BE2C (cell line): ENCODE results near the gene SUSD6.
"Not testable (repeated sequence)": the region's sequence is repeated elsewhere in the genome, so short reads cannot be mapped to it uniquely, and the experiment has no call there.

ENCODE experiments used
- DNase-seq: peaks from one replicate; pipeline ENCODE4 v3.0.0-alpha.2; 2020
- H3K27me3 ChIP-seq: fragments of 250-450 bp; sonication (Bioruptor Pico); 2 replicates; pipeline ENCODE4 v1.5.1; 2020; ENCODE audit warnings: mild to moderate bottlenecking
- H3K36me3 ChIP-seq: fragments of 250-450 bp; sonication (Bioruptor Pico); 2 replicates; pipeline ENCODE4 v1.5.1; 2020; ENCODE audit warnings: mild to moderate bottlenecking
- H3K4me1 ChIP-seq: fragments of 250-450 bp; sonication (Bioruptor Pico); 2 replicates; pipeline ENCODE4 v1.5.1; 2020
- H3K4me3 ChIP-seq: 2 replicates; pipeline ENCODE4 v1.5.1; 2011; ENCODE audit warnings: low read depth, low read length
- H3K9me3 ChIP-seq: fragments of 250-450 bp; sonication (Bioruptor Pico); 2 replicates; pipeline ENCODE4 v1.5.1; 2020
- CTCF ChIP-seq: IDR thresholded peaks from 2 replicates; pipeline ENCODE4 v1.5.1; 2012; ENCODE audit warnings: mild to moderate bottlenecking, low read depth, low read length

SUSD6 gene

GRCh38 chr14:69594846-69595245 is 16.6 kb upstream of the SUSD6 start:
- H3K4me3 ChIP-seq, result no peak overlapping the region
- H3K4me1 ChIP-seq, result no peaks in the 10 kb centered on the region
- TF ChIP-seq CTCF, result no peak
- no peak for DNase-seq
- no peaks in the 10 kb centered on the region for H3K36me3 ChIP-seq
- no peaks in the 10 kb centered on the region for H3K9me3 ChIP-seq
- H3K27me3 ChIP-seq, result no peaks in the 10 kb centered on the region

DNA sequence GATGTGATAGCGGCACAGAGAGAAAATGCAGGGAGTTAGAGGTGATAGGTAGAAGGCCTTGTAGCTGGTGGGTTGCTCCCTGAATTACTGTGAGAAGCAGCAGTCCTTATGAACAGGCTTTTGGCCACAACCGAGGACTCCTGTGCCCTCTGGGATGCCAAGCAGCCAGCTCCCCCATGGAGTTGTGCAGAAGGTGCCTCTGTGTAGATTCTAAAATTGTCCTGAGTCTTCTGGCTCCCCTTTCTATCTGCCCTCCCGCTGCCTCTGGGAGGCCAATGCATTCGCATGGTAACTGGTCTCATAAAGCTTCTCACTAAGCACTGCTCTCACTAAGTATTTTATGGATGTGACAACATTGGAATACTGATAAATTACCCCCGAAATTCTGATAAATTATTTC is 16.1 kb upstream of the SUSD6 start:
- no peak for DNase-seq
- TF ChIP-seq CTCF, result no peak
- no peaks in the 10 kb centered on the region for H3K9me3 ChIP-seq
- H3K27me3 ChIP-seq, result no peaks in the 10 kb centered on the region
- H3K36me3 ChIP-seq, result no peaks in the 10 kb centered on the region
- no peak overlapping the region for H3K4me3 ChIP-seq
- no peaks in the 10 kb centered on the region for H3K4me1 ChIP-seq

DNA sequence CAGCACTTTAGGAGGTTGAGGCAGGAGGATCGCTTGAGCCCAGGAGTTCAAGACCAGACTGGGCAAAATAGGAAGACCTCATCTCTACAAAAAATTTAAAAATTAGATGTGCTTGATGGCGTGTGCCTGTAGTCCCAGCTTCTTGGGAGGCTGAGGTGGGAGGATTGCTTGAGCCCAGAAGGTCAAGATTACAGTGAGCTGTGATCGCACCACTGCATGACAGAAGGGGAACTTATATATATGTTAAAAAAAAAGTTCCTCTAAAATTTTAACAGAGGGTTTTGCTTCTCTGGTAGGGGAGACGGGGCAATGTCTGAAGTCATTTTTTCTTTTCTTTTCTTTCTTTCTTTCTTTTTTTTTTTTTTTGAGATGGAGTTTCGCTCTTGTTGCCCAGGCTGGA is 12.0 kb upstream of the SUSD6 start:
- not testable (repeated sequence) for DNase-seq, H3K4me1 ChIP-seq, H3K27me3 ChIP-seq, H3K9me3 ChIP-seq, H3K36me3 ChIP-seq, H3K4me3 ChIP-seq

DNA sequence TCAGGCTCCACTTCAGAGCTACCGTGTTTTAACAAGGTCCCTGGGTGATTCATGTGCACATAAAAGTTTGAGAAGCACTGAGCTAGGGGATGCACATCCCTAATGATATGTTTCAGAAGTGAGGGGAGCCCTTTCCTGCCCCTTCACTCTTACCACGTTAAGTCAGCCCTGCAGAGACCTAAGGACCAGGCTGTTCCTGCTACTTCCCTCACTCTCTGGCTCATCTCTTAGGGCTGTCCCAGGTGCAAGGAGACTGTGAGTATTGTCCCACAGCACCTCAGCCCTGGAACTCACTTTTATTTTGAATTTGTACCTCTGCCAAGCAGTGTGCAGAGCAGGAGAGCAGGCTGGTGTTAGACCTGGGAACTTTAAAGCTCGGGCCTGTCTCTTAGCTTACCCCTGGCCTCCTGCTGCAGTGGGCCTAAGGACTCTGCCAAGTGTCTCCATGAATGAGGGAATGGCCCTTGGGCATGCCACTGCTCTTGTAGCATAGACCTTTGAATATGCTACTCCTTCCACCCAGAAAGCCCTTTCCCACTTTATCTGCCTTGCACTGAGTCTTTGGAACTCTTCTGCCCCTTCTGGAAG is 11.0 kb upstream of the SUSD6 start:
- no peak for TF ChIP-seq CTCF
- Histone ChIP-seq H3K9me3 (no peaks in the 10 kb centered on the region), H3K27me3 (no peaks in the 10 kb centered on the region), H3K36me3 (no peaks in the 10 kb centered on the region), H3K4me1 (no peaks in the 10 kb centered on the region), H3K4me3 (no peak overlapping the region)
- no peak for DNase-seq

GRCh38 chr14:69605738-69606137 is 5.7 kb upstream of the SUSD6 start:
- no peaks in the 10 kb centered on the region for H3K27me3 ChIP-seq
- H3K4me1 ChIP-seq, result no peaks in the 10 kb centered on the region
- H3K36me3 ChIP-seq, result no peaks in the 10 kb centered on the region
- no peak overlapping the region for H3K4me3 ChIP-seq
- H3K9me3 ChIP-seq, result no peaks in the 10 kb centered on the region
- no peak for TF ChIP-seq CTCF
- no peak for DNase-seq

DNA sequence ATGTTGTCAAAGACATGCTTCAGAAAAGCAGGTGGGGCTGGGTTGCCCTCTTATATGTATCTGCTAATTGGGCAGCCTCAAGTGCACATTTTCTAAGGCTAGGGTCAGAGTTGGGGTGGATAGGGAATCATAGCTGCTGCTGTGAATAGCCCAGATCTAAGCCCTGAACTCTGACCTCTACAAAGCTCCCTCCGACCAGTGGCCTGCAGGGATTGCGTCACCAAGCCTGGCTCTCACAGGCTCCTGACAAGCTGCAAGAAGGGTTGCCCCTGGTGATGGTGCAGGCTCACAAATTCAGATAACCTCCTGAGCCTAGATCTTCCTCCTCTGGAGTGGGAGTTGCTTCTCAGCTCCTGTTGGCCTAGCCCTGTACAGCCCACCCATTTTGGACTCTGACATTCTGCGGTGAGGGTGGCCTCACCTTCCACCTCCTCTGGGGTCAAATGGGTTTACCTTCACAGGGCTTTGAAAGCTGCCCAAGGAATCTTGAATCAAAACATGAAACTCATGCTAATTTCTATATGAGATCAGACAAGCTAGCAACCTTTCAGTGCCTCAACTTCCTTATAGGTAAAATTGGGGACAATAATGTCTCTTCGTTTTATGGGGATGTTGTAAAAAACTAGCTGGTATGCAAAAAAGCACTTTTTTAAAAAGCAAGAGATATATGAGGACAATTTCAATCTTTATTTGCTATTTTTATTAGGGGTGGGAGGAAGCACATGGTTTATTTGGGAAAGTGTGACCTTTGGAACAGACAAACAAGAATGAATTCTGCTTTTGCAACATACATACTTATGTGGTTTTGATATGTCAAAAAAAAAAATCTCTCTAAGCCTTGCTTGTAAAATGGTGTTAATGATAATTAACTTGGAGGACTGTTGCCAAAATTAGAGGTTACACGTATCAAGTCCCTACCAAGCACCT is 4.9 kb upstream of the SUSD6 start:
- no peak for DNase-seq
- Histone ChIP-seq H3K9me3 (no peaks in the 10 kb centered on the region), H3K27me3 (no peaks in the 10 kb centered on the region), H3K4me1 (no peaks in the 10 kb centered on the region), H3K4me3 (no peak overlapping the region), H3K36me3 (no peaks in the 10 kb centered on the region)
- no peak for TF ChIP-seq CTCF
